SU-DHL-6 (cell line): ENCODE data around the gene FAIM.

ENCODE experiments used
- EZH2phosphoT487 ChIP-seq: fragments of 200-600 bp; sonication (generic), shearing (Covaris generic); conservative IDR thresholded peaks from 2 replicates; pipeline ENCODE4 v1.6.1; 2018; ENCODE audit warnings: mild to moderate bottlenecking, antibody characterized with exemption, low read length, moderate library complexity, mixed read lengths
- TF ChIP-seq, protein P1 (sequence below): fragments of 200-600 bp; sonication (generic); IDR thresholded peaks from one replicate; pipeline ENCODE4 v1.5.1; 2017; ENCODE audit warnings: antibody characterized with exemption, mild to moderate bottlenecking, low read length, moderate library complexity; ENCODE audit not compliant: insufficient read depth, poor library complexity, severe bottlenecking

DNA sequence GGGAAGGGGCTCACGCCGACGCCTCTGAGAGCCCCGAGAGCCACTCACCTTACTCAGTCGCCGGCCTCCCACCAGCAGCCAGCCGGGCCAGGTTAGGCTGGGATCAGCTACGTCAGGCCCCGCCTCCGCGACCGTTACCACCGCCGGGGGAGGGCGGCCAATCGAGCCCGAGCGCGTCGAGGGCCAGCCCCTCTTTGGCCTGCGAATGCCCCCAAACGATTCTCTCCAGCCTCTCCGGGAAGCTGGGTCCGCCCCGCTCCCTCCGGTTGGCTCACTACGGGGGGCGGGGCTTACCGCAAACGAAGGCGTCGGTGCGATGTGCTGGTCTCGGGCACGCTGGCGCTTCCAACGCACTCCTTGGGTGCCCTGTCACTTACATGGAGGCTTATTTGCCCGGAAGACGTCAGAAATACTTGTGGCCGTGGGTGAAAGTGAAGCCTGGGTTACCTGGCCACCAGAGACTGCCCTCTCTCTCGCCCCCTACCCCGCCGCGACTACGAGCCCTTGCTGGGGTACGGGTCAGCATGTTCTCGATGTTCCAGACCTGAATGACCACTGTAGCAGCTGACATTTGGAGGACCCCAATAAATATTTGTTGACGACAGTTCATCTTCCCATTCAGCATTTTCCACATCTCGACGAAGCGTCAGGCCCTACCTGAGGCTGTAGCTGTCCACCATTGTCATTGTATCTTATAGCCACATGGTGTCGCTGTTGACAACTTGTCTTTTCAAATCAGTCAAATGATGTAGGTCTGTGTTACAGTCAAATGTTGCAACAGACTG is 14.2 kb upstream of the FAIM start, which contains the start of gene CEP70:
- TF ChIP-seq, protein P1, sequence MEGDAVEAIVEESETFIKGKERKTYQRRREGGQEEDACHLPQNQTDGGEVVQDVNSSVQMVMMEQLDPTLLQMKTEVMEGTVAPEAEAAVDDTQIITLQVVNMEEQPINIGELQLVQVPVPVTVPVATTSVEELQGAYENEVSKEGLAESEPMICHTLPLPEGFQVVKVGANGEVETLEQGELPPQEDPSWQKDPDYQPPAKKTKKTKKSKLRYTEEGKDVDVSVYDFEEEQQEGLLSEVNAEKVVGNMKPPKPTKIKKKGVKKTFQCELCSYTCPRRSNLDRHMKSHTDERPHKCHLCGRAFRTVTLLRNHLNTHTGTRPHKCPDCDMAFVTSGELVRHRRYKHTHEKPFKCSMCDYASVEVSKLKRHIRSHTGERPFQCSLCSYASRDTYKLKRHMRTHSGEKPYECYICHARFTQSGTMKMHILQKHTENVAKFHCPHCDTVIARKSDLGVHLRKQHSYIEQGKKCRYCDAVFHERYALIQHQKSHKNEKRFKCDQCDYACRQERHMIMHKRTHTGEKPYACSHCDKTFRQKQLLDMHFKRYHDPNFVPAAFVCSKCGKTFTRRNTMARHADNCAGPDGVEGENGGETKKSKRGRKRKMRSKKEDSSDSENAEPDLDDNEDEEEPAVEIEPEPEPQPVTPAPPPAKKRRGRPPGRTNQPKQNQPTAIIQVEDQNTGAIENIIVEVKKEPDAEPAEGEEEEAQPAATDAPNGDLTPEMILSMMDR = peak; percentile 63
- TF ChIP-seq EZH2phosphoT487 = no peak
